Psoas muscle (tissue), 8 donors: ENCODE data around the gene FANCI. TPM values are rescaled to one million over a fixed set of nuclear protein-coding genes. Genes with fewer than 3 reads are reported as not detected.

Experiments used
- ATAC-seq, 4 donors: fragments of 200-7000 bp; cut with Tn5 transposase; one replicate each; pipeline ENCODE4 v1.9.1; 2020; ENCODE audit warnings: moderate library complexity in 3 of 4, mild to moderate bottlenecking in 2 of 4
- DNase-seq, 2 donors: peaks; one replicate each; pipeline ENCODE4 v3.0.0-alpha.2; 2020
- H3K27ac ChIP-seq: fragments of 200-600 bp; one replicate; pipeline ENCODE4 v1.8.0; 2022
- H3K27me3 ChIP-seq, 3 donors: fragments of 200-600 bp in 1 of 3; one replicate each; pipeline versions ENCODE4 v1.6.1 to v1.8.0; 2013 to 2022; ENCODE audit warnings: low read length in 2 of 3, mild to moderate bottlenecking in 2 of 3, moderate library complexity in 1 of 3; ENCODE audit not compliant: insufficient read depth in 3 of 3
- H3K36me3 ChIP-seq, 2 donors: fragments of 200-600 bp in 1 of 2; one replicate each; pipeline versions ENCODE4 v1.6.1 to v1.8.0; 2013 to 2022; ENCODE audit warnings: low read depth in 1 of 2, mild to moderate bottlenecking in 1 of 2, moderate library complexity in 1 of 2; ENCODE audit not compliant: insufficient read depth in 1 of 2
- H3K4me1 ChIP-seq: fragments of 200-600 bp; one replicate; pipeline ENCODE4 v1.8.0; 2022
- H3K4me3 ChIP-seq: fragments of 200-600 bp; one replicate; pipeline ENCODE4 v1.8.0; 2022; ENCODE audit warnings: mild to moderate bottlenecking
- H3K9me3 ChIP-seq: fragments of 200-600 bp; one replicate; pipeline ENCODE4 v1.8.0; 2022
- CTCF ChIP-seq: fragments of 200-600 bp; IDR thresholded peaks from one replicate; pipeline ENCODE4 v1.8.0; 2022; ENCODE audit warnings: antibody characterized with exemption
- WGBS, 3 donors: extraction: QIAGEN DNeasy Blood & Tissue Kit; methylation state at CpG; one replicate each; pipeline versions ENCODE4 v1.1.6 to v1.1.7; 2013; 5-methylcytosine and 5-hydroxymethylcytosine counted together
- intact Hi-C, 2 donors: fragments of 100-400 bp; cut with DNase I; formaldehyde crosslinking; loops; one replicate each; pipeline versions ENCODE4 v1.11.0 to v1.14.2; 2022
- polyA plus RNA-seq, 3 donors: library from polyadenylated mRNA; stranded (reverse); fragments of 200-250 nt; gene quantifications; one replicate each; pipeline ENCODE4 v1.2.3, GENCODE V29; 2013
- total RNA-seq, 4 donors: library from RNA; stranded (reverse); fragmentation: NEBNext Ultra II Directional in 2 of 4; extraction: Animal tissue kit (Norgen Biotek cat#: 25700) in 2 of 4; gene quantifications; one replicate each; pipeline versions ENCODE4 v1.2.1 to v1.2.4, GENCODE V29; 2021 to 2023
- donor health status: healthy with polysubstance abuse.
- donor health status: DM: no; HTN: no; CAD: no; lungs with moderate emphysema.
- donor health status: Bipolar disorder and iron deficiency.
- donor health status: healthy.
- donor health status: DM: yes; HTN: yes; CAD: no.
- donor health status: DM: no; HTN: no; CAD: no.
- donor health status: DM: no; HTN: no; CAD: no.
- donor health status: DM: yes; HTN: yes; CAD: no.

Gene FANCI
- total and polyA plus RNA-seq, 7 donors = 0.48 to 2.3 (median 0.82) TPM

DNA sequence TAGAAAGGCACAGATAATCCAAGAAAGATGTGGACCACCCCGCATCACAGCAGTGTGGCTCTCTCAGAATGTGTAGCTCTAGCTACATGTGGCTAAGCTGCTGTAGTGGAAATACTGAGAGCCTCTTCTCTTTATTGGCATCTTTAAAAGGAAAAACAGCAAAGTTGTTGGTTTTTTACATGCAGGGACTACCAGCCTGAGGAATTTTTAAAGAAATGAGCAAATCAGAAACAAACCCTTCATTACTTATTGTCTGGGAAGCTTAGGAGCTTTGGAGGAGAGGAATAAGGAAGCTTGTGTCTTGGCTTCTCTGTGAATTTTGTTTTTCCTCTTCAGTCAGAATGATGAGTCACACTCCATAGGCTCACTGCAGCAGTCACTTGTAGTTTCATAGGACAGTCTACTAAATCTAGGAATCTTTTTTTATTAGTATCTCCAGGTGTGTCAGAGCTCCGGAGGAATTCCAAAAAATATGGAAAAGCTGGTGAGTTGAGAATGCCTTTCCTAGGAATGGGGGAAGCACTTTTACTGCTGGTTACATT, 63.3 kb downstream of the FANCI start:
- H3K36me3 ChIP-seq = peaks cover 0 to under 1% of the 10 kb centered on the region in 2 donors
- H3K27me3 ChIP-seq = no peaks in the 10 kb centered on the region
- intact Hi-C loops = no loop called here
- no peaks in the 10 kb centered on the region for H3K4me1 ChIP-seq
- DNase-seq (no peak), ATAC-seq (no peak)
- TF ChIP-seq CTCF = no peak
- 91 to 98% (median 95%) methylated on average over 2 of the region's 2 CpGs for WGBS, 3 donors
- H3K9me3 ChIP-seq = no peaks in the 10 kb centered on the region
- no peak overlapping the region for H3K27ac ChIP-seq
- no peak overlapping the region for H3K4me3 ChIP-seq

DNA sequence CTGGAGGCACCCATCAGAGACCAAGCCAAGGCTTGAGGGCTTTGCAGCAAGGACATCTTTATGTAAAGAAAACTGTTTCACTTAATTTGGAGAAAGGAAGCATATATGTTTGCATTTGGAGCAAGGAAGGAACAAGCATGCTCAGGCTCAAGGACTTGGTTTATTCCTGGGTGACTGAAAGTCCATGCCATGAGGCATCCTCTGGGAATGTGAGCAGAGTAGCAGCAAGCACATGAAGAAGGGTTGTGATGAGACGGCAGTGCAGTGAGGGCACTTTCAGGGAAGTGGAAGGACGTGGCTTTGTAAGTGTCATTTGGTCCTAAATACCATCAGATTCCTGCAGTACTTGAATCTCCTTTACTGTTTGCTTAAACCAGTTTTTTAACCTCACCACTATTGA, 64.0 kb downstream of the FANCI start:
- Histone ChIP-seq H3K27ac (no peak overlapping the region), H3K36me3 (peaks cover 0 to 4% of the 10 kb centered on the region in 2 donors), H3K4me1 (no peaks in the 10 kb centered on the region), H3K27me3 (no peaks in the 10 kb centered on the region), H3K9me3 (no peaks in the 10 kb centered on the region), H3K4me3 (no peak overlapping the region)
- intact Hi-C loops = no loop called here
- no peak for ATAC-seq
- no peak for DNase-seq
- 93 to 97% (median 96%) methylated on average over 2 of the region's 2 CpGs for WGBS, 3 donors
- no peak for TF ChIP-seq CTCF

DNA sequence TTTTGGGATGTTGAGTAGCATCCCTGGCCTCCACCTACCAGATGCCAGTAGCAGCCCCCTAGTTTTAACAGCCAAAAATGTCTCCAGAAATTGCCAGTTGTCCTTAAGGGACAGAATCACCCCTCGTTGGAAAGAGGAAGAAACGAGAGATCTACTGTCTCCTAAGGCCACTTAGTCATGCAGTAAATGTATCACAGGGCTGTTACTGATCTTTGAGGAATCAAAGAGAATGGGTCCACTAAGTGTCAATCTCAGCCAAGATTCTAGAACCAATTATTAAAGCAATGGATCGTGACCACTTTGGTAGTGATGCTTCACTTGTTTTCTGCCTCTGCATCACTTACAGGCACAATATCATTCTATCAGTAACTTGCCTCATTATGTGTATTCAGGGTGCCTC, 64.5 kb downstream of the FANCI start:
- ATAC-seq = no peak
- Histone ChIP-seq H3K4me3 (no peak overlapping the region), H3K4me1 (no peaks in the 10 kb centered on the region), H3K9me3 (no peaks in the 10 kb centered on the region), H3K27ac (no peak overlapping the region), H3K27me3 (no peaks in the 10 kb centered on the region), H3K36me3 (peaks cover 0 to 4% of the 10 kb centered on the region in 2 donors)
- TF ChIP-seq CTCF = no peak
- intact Hi-C loops = no loop called here
- WGBS, 3 donors = 60 to 63% (median 60%) methylated on average over 3 of the region's 3 CpGs
- DNase-seq = no peak

GRCh38 chr15:89309993-89310392, 66.2 kb downstream of the FANCI start:
- Histone ChIP-seq H3K9me3 (no peaks in the 10 kb centered on the region), H3K27me3 (no peaks in the 10 kb centered on the region), H3K36me3 (peaks cover 0 to 6% of the 10 kb centered on the region in 2 donors), H3K27ac (no peak overlapping the region), H3K4me1 (no peaks in the 10 kb centered on the region), H3K4me3 (no peak overlapping the region)
- 79 to 85% (median 85%) methylated on average over 2 of the region's 2 CpGs for WGBS, 3 donors
- no peak for TF ChIP-seq CTCF
- intact Hi-C loops = no loop called here
- ATAC-seq (no peak), DNase-seq (no peak)

DNA sequence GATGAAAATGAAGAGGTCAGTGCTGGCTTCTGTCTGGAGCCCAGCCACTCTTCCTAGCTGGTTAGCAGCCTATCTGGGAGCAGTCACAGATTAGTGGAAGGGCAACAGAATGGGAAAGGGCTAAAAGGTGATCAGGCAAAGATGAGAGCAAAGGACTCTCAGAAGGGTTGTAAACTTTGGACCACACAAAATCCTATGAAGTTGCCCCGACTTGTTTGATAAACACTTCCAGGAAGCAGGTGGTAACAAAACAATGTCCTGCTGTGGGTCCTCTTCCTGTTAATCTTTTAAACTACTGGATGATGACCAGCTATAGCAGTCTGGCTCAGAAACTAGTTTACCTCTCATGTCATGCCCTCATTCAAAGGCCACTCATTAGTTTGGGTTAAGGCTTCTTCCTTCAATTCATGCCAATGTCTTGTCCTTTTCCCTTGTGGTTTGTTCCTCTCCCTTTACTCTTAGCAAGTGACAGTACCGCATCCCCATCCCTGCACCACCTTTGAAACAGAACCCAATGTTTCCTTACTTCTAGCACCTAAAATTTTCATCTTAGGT, 71.7 kb downstream of the FANCI start:
- WGBS, 3 donors = 71 to 77% (median 72%) methylated on average over 2 of the region's 2 CpGs
- no peak for TF ChIP-seq CTCF
- Histone ChIP-seq H3K36me3 (peaks cover 24 to 61% of the 10 kb centered on the region in 2 donors), H3K4me3 (no peak overlapping the region), H3K9me3 (no peaks in the 10 kb centered on the region), H3K27ac (no peak overlapping the region), H3K4me1 (no peaks in the 10 kb centered on the region), H3K27me3 (no peaks in the 10 kb centered on the region)
- ATAC-seq (no peak), DNase-seq (no peak)
- intact Hi-C loops = no loop called here
